Measurements from ENCODE around the gene NSF.

- no peak for TF ChIP-seq CTCF (IDR thresholded peaks at IDR 0.05)
- no peak for TF ChIP-seq POLR2A (IDR thresholded peaks at IDR 0.05)
Measured at GRCh38 chr17:46727572-46728348, 137.3 kb downstream of the NSF start.
